Activated CD8-positive, alpha-beta T cell treated with anti-CD3 and anti-CD28 coated beads for 36 hours (primary cell): Measurements from ENCODE around the gene CHST9. TPM values are rescaled to one million over a fixed set of nuclear protein-coding genes. Genes with fewer than 3 reads are reported as not detected.

ENCODE experiments used
- ATAC-seq: fragments of 200-7000 bp; cut with Tn5 transposase; one replicate; pipeline ENCODE4 v1.10.0; 2021; ENCODE audit warnings: mild to moderate bottlenecking, moderate library complexity
- CTCF ChIA-PET: fragments of 350-600 bp; sonication (Branson Sonifier 250); formaldehyde crosslinking; loops from one replicate; lab custom pipeline; 2021; ENCODE audit warnings: antibody characterized with exemption; lab: Charles Lee
- POLR2A ChIA-PET: fragments of 350-600 bp; sonication (Branson Sonifier 250); formaldehyde crosslinking; loops from one replicate; lab custom pipeline; 2021; ENCODE audit warnings: antibody characterized with exemption; lab: Charles Lee
- DNase-seq: peaks from one replicate; pipeline ENCODE4 v3.0.0-alpha.2; 2020
- H3K27ac Mint-ChIP-seq: one replicate; pipeline ENCODE4 v1.8.0; 2021; ENCODE audit warnings: mild to moderate bottlenecking, mixed read lengths
- H3K27me3 Mint-ChIP-seq: one replicate; pipeline ENCODE4 v1.8.0; 2021; ENCODE audit warnings: mixed read lengths
- H3K36me3 Mint-ChIP-seq: one replicate; pipeline ENCODE4 v1.8.0; 2021; ENCODE audit warnings: low read depth, mixed read lengths
- H3K4me1 Mint-ChIP-seq: one replicate; pipeline ENCODE4 v1.8.0; 2021; ENCODE audit warnings: low read depth, mixed read lengths
- H3K4me3 Mint-ChIP-seq: one replicate; pipeline ENCODE4 v1.8.0; 2021; ENCODE audit warnings: mild to moderate bottlenecking, moderate library complexity, mixed read lengths
- H3K9me3 Mint-ChIP-seq: one replicate; pipeline ENCODE4 v1.8.0; 2021; ENCODE audit warnings: mixed read lengths
- intact Hi-C: fragments of 100-400 bp; cut with micrococcal nuclease; formaldehyde crosslinking; loops from one replicate; pipeline ENCODE4 v1.10.0; 2022
- total RNA-seq, 2 experiments: library from RNA; stranded (reverse); gene quantifications; one replicate each; pipeline ENCODE4 v1.2.3, GENCODE V29; 2021
- TF ChIP-seq, protein P1 (sequence below): fragments of 200-600 bp; IDR thresholded peaks from one replicate; pipeline ENCODE4 v1.8.0; 2022; ENCODE audit warnings: antibody characterized with exemption, mild to moderate bottlenecking

The CHST9 gene
- total RNA-seq, 2 experiments from 2014 or later: not detected

DNA sequence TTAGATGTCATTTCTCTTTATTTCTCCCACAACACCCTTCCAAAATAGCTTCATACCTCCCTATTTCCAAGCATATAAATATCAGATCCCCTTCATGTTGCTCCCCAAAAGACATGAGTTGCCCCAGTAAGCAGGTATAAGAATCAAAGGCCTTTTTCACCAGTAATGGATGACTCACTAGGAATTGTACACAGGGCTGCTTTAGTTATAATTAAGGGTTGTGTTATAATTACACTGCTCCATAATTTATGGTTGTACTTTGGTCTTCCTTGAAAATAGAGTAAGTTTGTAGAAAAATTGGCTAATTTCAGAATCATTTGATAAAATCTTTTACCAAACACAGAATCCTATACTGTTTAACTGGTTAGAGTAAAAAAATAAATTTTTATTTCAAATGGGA is 310.8 kb downstream of the CHST9 start:
- intact Hi-C loops: no loop called here
- ATAC-seq: no peak
- ChIA-PET CTCF (no interaction called here), POLR2A (no interaction called here)
- Mint-ChIP-seq H3K9me3 (no peaks in the 10 kb centered on the region), H3K27me3 (no peaks in the 10 kb centered on the region), H3K4me1 (no peaks in the 10 kb centered on the region), H3K4me3 (no peak overlapping the region), H3K27ac (no peak overlapping the region), H3K36me3 (no peaks in the 10 kb centered on the region)
- TF ChIP-seq, protein P1, sequence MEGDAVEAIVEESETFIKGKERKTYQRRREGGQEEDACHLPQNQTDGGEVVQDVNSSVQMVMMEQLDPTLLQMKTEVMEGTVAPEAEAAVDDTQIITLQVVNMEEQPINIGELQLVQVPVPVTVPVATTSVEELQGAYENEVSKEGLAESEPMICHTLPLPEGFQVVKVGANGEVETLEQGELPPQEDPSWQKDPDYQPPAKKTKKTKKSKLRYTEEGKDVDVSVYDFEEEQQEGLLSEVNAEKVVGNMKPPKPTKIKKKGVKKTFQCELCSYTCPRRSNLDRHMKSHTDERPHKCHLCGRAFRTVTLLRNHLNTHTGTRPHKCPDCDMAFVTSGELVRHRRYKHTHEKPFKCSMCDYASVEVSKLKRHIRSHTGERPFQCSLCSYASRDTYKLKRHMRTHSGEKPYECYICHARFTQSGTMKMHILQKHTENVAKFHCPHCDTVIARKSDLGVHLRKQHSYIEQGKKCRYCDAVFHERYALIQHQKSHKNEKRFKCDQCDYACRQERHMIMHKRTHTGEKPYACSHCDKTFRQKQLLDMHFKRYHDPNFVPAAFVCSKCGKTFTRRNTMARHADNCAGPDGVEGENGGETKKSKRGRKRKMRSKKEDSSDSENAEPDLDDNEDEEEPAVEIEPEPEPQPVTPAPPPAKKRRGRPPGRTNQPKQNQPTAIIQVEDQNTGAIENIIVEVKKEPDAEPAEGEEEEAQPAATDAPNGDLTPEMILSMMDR: no peak
- no peak for DNase-seq

DNA sequence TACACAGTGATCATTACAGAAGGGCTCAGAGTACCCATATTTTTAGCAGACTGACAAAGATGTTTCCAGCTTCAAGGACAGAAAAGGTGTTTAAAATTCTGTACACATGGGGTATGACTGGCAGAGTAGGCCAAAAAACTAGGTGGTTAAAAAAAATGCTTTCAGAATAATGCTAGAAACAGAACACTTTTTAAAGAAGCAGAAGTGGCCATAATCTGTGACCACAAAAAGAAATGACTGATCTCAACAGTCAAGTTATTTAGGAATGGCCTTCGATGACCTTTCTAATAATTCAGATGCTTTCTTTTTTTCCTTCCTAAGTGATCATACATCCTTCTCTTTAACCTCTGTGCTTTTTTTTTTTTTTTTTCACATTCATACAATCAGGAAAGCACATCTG is 315.5 kb downstream of the CHST9 start:
- POLR2A ChIA-PET: interaction anchor here (0.9 kb wide), 1 partner anchor 12 kb away, joined by 3 read pairs; no protein-coding TSS in a partner anchor
- H3K9me3 Mint-ChIP-seq: no peaks in the 10 kb centered on the region
- CTCF ChIA-PET: no interaction called here
- intact Hi-C loops: no loop called here
- H3K4me1 Mint-ChIP-seq: no peaks in the 10 kb centered on the region
- TF ChIP-seq, protein P1: no peak
- no peaks in the 10 kb centered on the region for H3K36me3 Mint-ChIP-seq
- DNase-seq (no peak), ATAC-seq (no peak)
- no peak overlapping the region for H3K27ac Mint-ChIP-seq
- no peak overlapping the region for H3K4me3 Mint-ChIP-seq
- peaks cover 2% of the 10 kb centered on the region for H3K27me3 Mint-ChIP-seq

GRCh38 chr18:26868968-26869586 is 316.0 kb downstream of the CHST9 start:
- DNase-seq (no peak), ATAC-seq (no peak)
- CTCF ChIA-PET: no interaction called here
- H3K4me1 Mint-ChIP-seq: no peaks in the 10 kb centered on the region
- POLR2A ChIA-PET: interaction anchor here (0.9 kb wide), 1 partner anchor 12 kb away, joined by 3 read pairs; no protein-coding TSS in a partner anchor
- TF ChIP-seq, protein P1: no peak
- intact Hi-C loops: no loop called here
- no peaks in the 10 kb centered on the region for H3K36me3 Mint-ChIP-seq
- H3K27me3 Mint-ChIP-seq: peaks cover 6% of the 10 kb centered on the region
- H3K4me3 Mint-ChIP-seq: no peak overlapping the region
- H3K27ac Mint-ChIP-seq: no peak overlapping the region
- H3K9me3 Mint-ChIP-seq: no peaks in the 10 kb centered on the region

DNA sequence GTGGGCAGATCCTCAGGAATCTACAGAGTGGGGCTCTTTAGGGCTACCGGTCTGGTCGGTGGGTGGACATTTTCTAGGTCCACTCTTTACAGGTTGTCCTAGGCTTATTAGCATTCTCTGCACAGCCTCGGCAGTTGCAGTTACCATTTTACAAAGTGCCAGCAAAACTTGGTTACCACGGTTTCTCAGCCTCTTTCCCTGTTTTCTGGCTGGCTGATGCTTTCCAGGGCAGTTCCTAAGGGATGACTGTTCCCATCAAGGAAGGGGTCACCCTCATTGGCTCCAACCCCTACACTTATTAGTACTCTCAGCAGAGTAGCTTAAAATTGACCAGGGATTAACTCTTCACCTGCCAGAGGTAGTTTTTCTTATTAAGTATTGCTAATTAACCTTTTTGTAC is 317.6 kb downstream of the CHST9 start:
- TF ChIP-seq, protein P1: no peak
- Mint-ChIP-seq H3K27ac (no peak overlapping the region), H3K9me3 (no peaks in the 10 kb centered on the region), H3K27me3 (peaks cover 13% of the 10 kb centered on the region), H3K36me3 (no peaks in the 10 kb centered on the region), H3K4me1 (no peaks in the 10 kb centered on the region), H3K4me3 (no peak overlapping the region)
- ChIA-PET POLR2A (interaction anchor here (0.6 kb wide), 1 partner anchor 61 kb away, joined by 3 read pairs; no protein-coding TSS in a partner anchor), CTCF (no interaction called here)
- ATAC-seq (no peak), DNase-seq (no peak)
- intact Hi-C loops: no loop called here

- Mint-ChIP-seq H3K36me3 (no peaks in the 10 kb centered on the region), H3K4me3 (no peak within 1 kb of the TSS), H3K9me3 (no peaks in the 10 kb centered on the region), H3K27ac (no peak within 1 kb of the TSS), H3K27me3 (peaks cover 17% of the 10 kb centered on the region), H3K4me1 (no peaks in the 10 kb centered on the region)
- no peak for ATAC-seq
- TF ChIP-seq, protein P1: no peak
- ChIA-PET POLR2A (no interaction called here), CTCF (no interaction called here)
- no peak for DNase-seq
- intact Hi-C loops: no loop called here
These were observed 319.6 kb downstream of the CHST9 start, which contains the start of gene AQP4 for GRCh38 chr18:26865557-26865956. Gene AQP4 (minus strand): TSS chr18:26865707. CDS start chr18:26865689, 18 bp downstream.
